GM19351 (cell line): Measurements from ENCODE around the gene NCAPD3.
"Not testable (repeated sequence)": the region's sequence is repeated elsewhere in the genome, so short reads cannot be mapped to it uniquely, and the experiment has no call there.

ENCODE experiments used
- ATAC-seq: cut with Tn5 transposase; IDR thresholded peaks from one replicate; pipeline ENCODE4 v1.9.1; 2021; ENCODE audit warnings: mild to moderate bottlenecking, moderate library complexity; ENCODE audit not compliant: unreplicated experiment

Gene NCAPD3

GRCh38 chr11:134223836-134224709 is at the start of gene NCAPD3, which contains the start of gene VPS26B:
TSS of gene NCAPD3 (minus strand) at chr11:134223967. CDS start at chr11:134223926, 41 bp downstream.
TSS of gene VPS26B (plus strand) at chr11:134224671. CDS start at chr11:134225123, 452 bp downstream.
- ATAC-seq = peak; percentile 72

- no peak for ATAC-seq
Observed at GRCh38 chr11:134273317-134273712, 49.5 kb upstream of the NCAPD3 start.

GRCh38 chr11:134272381-134273316 is 48.9 kb upstream of the NCAPD3 start:
- no peak for ATAC-seq

- no peak for ATAC-seq
Observed at GRCh38 chr11:134271978-134272377, 48.2 kb upstream of the NCAPD3 start.

- peak; percentile 45 for ATAC-seq
Observed at GRCh38 chr11:134270250-134270714, 46.5 kb upstream of the NCAPD3 start.

GRCh38 chr11:134267966-134268365 is 44.2 kb upstream of the NCAPD3 start:
- ATAC-seq = no peak

GRCh38 chr11:134267461-134267860 is 43.7 kb upstream of the NCAPD3 start:
- ATAC-seq = no peak

GRCh38 chr11:134266841-134267251 is 43.1 kb upstream of the NCAPD3 start:
- ATAC-seq = no peak

- no peak for ATAC-seq
Observed at GRCh38 chr11:134266440-134266839, 42.7 kb upstream of the NCAPD3 start.

- no peak for ATAC-seq
Observed at GRCh38 chr11:134264966-134265764, 41.4 kb upstream of the NCAPD3 start.

- peak; percentile 64 for ATAC-seq
Observed at GRCh38 chr11:134261626-134262488, 38.1 kb upstream of the NCAPD3 start.

- no peak for ATAC-seq
Observed at GRCh38 chr11:134260983-134261382, 37.2 kb upstream of the NCAPD3 start.

- peak; percentile 65 for ATAC-seq
Observed at GRCh38 chr11:134260503-134260902, 36.7 kb upstream of the NCAPD3 start.

GRCh38 chr11:134258577-134258976 is 34.8 kb upstream of the NCAPD3 start:
- no peak for ATAC-seq

GRCh38 chr11:134257101-134257500 is 33.3 kb upstream of the NCAPD3 start:
- no peak for ATAC-seq

GRCh38 chr11:134255184-134255561 is 31.4 kb upstream of the NCAPD3 start:
- ATAC-seq = not testable (repeated sequence)

GRCh38 chr11:134254433-134255183 is 30.8 kb upstream of the NCAPD3 start:
- no peak for ATAC-seq

GRCh38 chr11:134253188-134253993 is 29.6 kb upstream of the NCAPD3 start, which contains the start of the genes ACAD8 and THYN1:
TSS of gene ACAD8 (plus strand) at chr11:134253568. CDS start at chr11:134253601, 33 bp downstream.
TSS of gene THYN1 (minus strand) at chr11:134253352. CDS start at chr11:134252882, 470 bp downstream.
- peak; percentile 97 for ATAC-seq
